ENCODE measurements around the gene FAM174B.

The FAM174B gene

DNA sequence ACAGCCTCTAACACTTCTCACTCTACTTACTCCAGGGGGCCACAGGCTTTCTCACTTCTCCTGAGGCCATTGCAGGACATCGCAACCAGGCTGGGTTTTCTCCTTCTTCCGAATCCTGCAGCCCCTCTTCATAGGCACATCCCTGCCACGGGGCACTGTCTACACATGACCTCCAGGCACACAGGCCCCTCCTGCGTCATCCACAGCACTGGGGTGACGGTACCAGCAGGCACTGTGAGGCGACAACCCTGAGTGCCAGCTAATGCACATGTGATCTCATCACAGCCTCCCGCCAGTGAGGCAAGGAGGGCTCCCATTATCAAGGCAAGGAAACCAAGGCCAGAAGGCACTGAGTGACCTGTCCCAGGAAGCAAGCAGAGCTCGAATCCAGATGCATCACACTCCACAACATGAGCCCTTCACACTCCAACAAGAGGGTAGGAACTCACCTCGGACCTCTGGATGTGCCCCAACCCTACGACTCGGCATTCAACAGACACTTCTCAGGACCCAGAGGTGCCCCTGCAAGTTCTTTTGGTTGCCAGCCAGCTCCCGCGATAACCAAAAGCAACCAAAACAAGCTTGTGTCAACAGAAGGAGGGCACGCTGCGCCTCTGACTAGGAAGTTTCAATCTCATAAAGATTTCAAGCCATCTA, 16.7 kb downstream of the FAM174B start:
- peak; percentile 58 for DNase-seq (ENCODE audit: low spot score)

DNA sequence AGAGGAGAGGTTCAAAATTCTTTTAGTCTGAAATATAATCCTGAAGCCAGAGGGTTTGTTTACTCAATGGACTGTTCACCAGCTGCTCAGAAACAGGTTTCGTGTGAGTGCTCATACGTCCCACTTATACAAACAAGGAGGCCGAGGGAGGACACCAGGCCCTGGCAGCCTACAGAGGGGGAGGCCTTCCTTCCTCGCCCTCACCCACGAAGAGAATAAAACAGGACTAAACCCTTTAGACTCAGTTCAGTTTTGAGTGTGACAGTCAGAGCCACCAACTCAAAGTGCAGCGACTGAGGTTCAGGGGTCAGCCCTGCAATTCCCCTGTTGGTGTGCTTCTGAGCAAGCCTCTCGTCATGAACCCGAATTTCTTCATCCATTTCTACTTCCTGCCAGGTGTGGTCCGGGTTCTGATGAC, 17.3 kb downstream of the FAM174B start:
- DNase-seq (ENCODE audit: low spot score): peak; percentile 49

DNA sequence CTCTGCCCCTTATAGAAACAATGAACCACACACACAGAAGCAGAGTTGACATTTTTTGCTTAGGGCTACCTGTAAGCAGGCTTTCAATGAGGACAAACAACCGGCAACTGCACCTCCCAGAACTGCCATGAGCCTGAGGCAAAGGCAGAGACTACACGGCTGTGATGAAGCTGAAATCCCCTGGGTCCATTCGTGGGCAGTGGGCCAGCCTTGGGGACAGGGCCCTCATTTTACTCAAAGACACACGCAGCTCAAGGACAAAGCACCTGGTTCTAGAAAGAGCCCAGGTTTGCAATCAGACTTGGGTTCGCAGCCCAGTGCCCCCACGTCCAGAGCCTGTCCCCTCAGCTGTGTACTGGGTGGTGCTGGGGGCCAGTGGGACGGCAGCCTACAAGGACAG, 17.9 kb downstream of the FAM174B start:
- peak; percentile 40 for DNase-seq (ENCODE audit: low spot score)

DNA sequence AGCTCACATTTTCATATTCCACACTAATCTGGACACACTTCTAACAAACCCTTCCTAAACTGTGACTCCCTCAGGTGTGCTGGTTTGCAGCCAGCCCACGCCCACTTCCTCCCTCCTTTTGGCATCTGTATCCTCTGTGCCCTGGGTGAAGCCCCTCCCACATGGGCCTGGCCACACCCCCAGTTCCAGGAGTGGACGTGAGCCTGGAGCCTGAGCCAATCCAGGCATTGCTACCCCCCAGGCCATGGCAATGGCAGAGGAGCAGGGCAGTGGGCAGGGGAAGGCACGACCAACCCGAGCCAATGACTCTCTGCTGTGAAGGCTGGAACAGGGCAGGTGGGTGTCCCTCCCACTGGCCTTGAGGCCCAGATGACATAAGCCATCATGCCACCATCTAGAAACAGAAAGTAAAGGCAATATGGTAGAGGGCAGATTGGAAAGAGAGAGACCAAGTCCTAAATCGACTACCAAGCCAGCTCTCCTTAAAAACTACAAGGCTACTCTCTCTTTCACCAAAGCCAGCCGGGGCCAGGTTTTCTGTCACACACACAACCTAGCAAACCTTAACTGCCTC, 18.6 kb downstream of the FAM174B start:
- peak; percentile 60 for DNase-seq (ENCODE audit: low spot score)

DNA sequence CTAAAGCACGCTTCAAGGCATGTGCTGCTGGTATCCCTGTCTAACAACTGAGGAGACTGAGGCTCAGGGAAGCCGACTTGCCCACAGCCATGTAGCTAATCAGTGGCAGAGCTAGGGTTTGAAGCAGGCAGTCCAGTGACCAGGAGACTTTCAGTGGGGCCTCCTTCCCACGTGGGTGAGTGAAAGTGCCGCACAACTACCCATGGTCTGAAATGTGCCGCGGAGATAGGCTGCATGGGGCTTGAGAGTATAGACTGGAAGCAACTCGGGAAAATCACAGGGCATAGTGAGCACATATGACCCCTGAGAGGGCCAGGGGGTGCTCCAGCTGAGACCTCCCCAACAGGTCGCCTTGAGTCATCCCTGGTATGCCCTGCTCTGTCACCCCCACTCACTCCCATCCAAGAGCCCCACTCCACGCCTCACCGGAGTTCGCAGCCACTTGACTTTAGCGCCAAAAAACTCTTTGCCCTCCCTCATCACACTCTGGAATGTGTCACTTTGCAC, 19.1 kb downstream of the FAM174B start:
- no peak for DNase-seq (ENCODE audit: low spot score)

DNA sequence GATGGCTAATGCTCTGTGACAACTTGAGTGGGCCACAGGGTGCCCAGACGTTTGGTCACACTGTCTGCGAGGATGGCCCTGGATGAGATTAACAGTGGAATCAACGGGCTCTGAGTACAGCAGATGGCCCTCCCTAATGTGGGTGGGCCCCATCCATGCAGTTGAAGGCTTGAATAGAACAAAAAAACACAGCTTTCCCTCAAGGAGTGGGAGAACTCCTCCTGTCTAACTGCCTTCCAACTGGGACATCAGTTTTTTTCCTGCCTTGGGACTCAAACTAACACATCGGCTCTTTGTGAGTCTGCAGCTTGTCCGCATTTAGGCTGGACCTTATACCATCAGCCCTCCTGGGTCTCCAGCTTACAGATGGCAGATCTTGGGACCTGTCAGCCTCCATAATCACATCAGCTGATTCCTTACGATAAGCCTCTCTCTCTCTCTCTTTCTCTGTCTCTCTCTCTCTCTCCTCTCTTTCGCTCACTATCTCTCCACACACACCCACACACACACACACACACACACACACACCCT, 20.8 kb downstream of the FAM174B start:
- DNase-seq (ENCODE audit: low spot score): peak; percentile 36

DNA sequence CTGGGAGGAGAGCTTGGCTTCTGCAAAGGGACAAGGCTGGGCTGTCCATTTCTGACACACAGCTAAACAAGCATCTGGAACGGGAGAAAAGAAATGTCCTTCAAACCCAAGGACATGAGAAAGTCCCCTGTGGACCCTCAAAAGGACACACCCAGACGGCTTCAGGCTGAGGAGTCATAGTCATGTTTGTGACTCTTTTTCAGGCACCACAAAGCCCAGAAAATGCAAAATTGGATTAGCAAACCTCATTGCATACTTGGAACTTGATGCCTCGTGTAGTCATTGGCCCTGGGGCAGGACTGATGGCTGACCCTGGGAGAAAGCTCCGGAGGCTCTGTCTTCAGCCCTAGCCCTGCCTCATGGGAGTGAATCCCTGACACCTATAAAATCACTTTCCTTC, 21.5 kb downstream of the FAM174B start:
- DNase-seq (ENCODE audit: low spot score): peak; percentile 57

DNA sequence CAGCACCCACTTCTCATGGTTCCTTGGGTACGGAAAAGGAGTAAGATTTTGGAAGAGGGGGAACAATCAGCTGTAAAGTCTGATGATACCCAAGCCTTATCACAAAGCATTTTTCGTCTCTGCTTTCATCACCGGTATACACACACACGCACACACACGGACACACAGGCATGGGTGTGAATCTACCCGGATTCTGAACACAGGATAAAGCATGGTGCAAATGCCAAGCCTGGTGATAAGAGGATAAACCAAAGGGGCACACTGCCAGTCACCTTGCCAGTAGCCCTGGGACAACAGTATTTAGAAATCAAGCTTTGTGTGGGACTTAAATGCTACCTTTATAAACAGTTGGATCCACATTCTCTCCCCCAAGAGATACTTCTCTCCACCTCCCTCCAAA, 22.2 kb downstream of the FAM174B start:
- peak; percentile 3 for DNase-seq (ENCODE audit: low spot score)

DNA sequence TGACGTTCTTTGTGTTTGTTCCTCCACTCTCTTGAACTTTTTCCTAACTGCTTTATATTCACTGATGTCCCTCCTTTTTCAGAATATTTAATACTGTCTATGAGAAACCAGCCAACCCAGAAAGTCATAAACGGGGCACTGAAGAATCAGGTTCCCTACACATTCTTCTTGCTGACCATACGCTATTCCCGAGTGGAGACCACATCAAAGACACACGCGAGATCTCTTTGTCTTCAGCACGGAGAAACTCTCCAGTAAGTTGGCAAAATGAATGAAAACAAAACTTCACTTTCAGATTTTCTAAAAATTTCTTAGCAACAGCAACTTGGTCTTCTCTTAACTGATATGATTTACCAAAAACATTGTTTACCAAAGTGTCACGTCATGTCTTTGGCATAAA, 22.6 kb downstream of the FAM174B start:
- DNase-seq (ENCODE audit: low spot score): peak; percentile 2

DNA sequence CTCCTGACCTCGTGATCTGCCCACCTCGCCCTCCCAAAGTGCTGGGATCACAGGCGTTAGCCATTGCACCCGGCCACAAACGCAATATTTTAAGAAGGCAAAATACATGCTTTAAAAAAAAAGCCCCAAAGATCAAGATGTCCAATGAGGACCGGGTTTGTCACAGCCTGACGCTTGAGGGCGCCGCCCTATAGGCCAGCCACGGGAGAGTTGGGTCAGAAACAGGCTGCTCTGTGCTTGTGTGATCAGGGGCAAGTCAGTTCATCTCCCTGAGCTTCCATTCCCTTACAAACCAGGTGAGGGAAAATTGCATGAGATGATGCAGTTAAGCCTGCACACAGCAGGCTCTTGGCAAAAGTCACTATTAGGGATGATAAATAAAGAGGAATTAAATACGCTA, 23.9 kb downstream of the FAM174B start:
- peak; percentile 31 for DNase-seq (ENCODE audit: low spot score)

DNA sequence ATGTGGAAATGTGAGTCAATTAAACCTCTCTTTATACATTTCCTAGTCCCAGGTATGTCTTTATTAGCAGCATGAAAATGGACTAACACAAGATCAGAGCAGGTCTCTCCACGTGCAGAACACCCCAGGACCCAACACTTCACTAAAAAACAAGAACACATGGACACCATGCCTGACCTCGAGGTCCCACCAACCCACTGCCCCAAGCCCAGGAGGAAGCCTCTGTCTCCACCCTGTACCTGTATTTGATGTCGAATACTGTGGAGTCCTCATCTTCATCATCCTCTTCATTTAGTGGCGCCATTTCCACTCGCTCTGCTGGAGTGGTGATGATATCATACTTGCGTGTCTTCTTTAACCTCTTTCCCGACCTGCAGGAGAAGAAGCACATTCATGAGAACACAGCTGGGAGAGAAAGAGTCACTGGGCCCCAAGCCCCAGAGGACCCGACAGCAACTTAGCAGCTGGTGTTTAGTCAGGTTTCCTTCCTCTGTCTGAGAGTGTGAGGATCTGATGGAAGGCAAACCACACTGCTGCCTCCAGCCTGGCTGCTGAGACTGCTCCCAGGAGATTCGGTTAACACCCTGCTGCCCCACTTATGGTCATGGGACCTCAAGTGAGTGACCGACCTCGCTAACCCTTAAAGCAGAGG, 25.5 kb downstream of the FAM174B start:
- peak; percentile 55 for DNase-seq (ENCODE audit: low spot score)

DNA sequence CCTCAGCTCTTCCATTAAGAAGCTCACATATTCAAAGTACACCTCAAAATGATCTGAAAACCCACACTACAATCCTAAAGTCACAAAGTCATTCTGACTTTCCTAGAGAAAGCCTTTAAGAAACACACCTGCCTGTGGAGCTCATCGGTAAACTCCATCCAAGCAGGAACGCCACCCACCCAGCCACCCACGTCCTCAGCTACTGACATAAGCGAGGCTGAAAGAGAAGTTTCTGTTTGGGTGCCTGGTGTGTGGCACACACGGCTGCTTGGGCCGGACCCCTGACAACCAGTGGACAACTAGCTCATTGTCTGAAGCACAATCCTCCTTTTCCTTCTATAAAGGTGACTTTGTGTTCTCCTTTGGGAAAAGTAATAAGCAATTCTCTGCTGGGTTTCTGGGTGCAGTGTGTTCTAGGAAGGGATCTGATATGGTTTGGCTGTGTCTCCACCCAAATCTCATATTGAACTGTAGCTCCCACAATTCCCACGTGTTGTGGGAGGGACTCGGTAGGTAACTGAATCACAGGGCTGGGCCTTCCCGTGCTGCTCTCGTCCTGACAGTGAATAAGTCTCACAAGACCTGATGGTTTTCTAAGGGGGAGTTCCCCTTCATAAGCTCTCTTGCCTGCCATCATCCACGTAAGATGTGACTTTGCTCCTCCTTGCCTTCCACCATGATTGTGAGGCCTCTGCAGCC, 26.1 kb downstream of the FAM174B start:
- DNase-seq (ENCODE audit: low spot score): peak; percentile 44

DNA sequence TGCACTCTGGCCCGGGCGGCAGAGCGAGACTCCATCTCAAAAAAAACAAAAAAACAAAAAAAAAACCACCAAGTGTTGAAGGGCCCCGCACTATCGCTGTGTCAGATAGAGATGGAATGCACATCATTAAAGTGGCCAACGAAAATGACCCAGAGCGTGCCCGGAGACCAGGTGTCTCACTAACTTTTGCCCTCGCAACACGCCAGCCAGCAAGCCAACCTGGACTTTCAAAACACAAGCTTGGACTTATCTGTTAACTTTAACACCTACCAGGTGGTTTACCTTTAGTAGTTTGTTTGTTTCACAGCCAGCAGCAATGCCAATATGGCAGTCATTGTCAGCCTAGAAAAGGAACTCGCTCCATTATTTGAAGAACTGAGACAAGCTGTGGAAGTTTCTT, 28.6 kb downstream of the FAM174B start:
- peak; percentile 26 for DNase-seq (ENCODE audit: low spot score)

DNA sequence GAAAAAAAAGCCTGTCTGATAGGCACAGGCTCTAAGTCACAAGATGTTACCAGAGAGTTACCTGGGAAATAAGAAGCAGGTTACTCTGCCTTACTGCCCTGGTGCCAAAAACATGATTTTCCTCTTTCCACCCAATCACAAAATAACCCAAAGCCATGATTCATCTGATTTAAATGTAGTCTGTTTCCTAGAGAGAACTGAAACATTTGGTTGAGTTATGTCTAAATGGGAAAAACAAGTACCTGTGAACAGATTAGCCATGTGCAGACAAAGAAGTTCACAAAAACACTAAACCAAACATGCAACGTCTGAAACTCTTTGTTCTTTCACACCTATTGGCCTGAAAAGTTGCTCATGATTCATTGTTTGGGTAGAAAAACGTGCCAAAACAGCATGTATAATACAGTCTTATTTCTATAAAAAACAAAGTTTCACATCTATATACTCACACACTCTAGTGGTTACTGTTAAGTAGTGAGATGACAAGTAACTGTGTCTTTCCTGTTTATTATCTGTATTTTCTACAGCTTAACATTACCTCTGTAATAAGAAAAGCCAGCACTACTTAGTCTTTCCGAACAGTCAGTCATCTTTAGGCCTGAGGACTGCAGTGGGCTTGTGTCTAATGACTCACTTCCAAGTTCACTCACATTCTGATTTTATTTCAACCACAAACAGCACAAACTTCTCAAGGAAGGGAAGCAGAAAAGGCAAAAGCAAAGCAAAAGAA, 30.2 kb downstream of the FAM174B start:
- no peak for DNase-seq (ENCODE audit: low spot score)

DNA sequence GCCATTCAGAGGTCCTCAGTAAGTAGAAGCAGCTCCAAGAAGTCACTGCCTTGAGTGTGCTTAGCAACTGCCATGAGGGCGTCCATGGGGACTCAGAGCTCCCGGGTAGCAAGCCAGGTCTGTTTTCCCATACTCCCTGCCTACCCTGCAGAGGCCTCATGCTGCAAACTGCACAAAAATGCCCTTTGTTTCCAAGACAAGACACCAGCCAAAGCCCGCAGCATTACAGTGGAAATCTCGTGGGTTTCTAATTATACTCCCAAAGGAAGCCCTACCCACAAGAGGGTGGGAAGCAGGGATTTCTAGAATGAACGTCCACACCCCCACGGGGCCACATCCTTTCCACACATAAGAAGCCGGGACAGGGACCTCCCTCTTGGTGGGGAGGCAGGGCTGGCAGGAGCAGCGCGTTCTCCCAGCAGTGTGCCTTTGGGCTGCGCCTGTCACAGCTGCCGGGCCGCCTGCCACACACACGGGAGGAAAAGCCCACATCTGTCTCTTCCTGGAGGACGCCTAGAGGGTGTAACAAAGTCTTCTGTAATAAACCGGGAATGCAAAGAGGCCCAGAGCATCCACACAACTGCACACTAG, 31.1 kb downstream of the FAM174B start:
- peak; percentile 92 for DNase-seq (ENCODE audit: low spot score)

DNA sequence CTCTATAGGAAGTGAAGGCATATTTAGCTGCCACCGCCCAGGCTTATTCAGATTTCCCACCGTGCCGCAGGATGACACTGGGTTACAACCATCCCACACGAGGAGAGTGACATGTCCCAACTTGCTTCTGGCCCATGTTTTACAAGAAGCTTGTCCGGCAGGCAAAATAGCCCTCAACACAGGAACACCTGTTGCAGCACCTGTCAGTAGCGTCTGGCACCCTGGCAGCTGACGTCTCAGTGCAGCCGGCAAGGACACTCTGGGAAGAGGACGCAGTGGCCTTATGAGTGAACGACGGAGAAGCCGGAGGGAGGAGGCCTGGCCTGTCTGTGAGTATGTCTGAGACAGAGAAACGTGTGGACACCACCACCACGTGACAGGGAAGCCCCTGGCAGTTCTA, 32.1 kb downstream of the FAM174B start:
- no peak for DNase-seq (ENCODE audit: low spot score)

DNA sequence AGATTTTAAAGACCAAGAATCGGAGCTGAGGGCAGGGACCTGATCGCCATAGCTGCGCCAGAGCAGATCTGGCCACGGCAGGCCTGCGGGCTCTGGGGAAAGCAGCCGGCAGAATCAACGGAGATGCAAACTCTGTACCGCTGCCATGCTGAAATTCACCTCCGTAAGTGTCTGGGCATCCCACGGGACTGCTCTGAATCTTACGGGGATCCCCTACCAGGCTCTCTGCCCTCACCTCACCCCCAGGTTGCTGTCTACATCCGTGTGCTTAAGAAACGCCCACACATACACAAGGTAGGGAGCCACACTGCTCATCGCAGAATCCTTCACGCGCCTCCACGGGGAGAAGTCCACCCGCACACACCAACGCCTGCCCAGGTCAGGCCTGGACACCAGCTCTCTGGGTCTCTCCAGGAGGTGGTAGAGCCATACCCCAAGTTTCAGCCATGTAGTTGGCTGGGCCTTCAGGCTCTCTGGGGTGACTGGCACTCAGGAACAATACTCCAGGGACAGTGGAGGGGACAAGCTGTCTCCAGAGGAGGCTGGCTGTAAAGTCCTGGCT, 33.5 kb downstream of the FAM174B start:
- DNase-seq (ENCODE audit: low spot score): no peak

DNA sequence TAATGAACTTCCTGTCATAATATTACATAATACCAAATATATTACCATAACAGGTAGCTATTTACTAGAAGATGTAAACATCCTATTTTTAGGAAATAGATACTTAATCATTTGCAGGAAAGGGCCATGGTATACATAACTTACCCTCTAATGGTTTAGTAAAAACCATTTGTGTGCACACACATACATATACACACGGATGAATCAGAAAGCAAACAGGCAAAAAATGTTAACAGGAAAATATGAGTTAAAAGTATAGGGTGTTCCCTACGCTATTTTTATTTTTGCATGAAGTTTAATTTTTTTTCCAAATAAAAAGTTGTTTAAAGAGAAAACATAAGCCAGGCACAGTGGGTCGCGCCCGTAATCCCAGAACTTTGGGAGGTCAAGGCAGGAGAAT, 34.6 kb downstream of the FAM174B start:
- DNase-seq (ENCODE audit: low spot score): no peak

DNA sequence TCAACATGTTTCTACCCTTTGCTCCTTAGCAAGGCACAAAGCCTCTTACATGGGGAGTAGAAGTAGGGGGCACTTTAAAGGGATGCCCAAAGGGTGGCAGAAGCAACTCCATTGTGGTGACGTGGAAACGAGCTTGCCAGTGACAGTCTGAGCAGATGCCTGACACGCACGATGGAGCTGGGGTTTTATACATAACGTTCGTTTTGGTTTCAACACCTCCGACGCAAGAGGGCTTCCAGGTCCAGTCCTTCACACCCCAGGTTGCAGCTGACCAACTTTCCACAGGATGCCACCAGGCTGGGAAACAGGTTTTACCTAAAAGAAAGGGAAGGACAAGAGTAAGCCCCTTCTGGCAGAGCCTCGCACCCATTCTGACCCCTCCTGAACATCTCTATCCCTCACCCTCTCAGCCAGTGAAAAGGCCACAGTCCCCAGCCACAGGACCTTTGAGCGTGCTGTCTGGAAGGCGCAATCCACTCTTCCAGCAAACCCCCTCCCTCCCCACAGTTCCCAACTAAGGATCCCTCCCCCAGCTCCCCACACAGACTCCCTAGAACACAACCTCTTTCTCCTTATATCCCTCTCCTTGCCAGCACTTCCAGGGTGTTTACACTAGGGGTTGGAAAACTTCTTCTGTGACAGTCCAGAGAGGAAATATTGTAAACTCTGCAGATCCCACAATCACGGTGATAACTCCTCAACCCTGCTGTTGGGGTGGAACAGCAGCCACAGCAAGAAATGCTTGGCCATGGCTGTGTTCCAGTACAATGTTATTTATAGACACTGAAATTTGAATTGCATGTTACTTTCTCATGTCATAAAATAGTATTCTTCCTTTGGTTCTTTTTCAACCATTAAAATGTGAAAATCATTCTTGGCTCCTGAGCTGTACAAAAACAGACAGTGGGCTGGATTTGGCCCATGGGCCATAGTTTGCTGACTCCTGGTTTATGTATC, 36.2 kb downstream of the FAM174B start:
- no peak for DNase-seq (ENCODE audit: low spot score)

Data from left forelimb (tissue), 1 donor.